GM19463 (cell line): ENCODE data around the gene ATP11A.
"Not testable (repeated sequence)": the region's sequence is repeated elsewhere in the genome, so short reads cannot be mapped to it uniquely, and the experiment has no call there.

Source experiments
- ATAC-seq: cut with Tn5 transposase; IDR thresholded peaks from one replicate; pipeline ENCODE4 v1.9.1; 2021; ENCODE audit warnings: mild to moderate bottlenecking, moderate library complexity; ENCODE audit not compliant: unreplicated experiment

The ATP11A gene

GRCh38 chr13:112791663-112792440 is 102.0 kb downstream of the ATP11A start:
- ATAC-seq = no peak

DNA sequence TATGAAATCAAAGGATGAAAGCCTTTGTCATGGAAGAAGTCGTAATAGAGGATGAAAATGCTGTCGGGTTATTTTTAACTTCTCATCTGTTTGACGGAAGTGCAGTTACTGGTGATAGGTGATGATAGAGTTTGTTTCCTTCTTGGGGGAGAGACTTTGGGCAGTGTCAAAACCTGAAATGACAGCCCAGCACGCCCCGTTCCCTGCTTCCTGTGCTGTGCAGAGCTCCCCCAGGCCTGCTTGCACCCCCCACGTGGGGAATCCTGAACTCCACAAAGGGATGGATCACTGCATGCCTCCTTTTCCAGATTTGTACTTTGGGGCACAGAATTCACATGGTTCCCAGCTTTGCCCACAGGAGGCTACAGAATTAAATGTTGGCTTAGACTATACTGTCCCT is 102.7 kb downstream of the ATP11A start:
- no peak for ATAC-seq

GRCh38 chr13:112793545-112794445 is 104.0 kb downstream of the ATP11A start:
- no peak for ATAC-seq

DNA sequence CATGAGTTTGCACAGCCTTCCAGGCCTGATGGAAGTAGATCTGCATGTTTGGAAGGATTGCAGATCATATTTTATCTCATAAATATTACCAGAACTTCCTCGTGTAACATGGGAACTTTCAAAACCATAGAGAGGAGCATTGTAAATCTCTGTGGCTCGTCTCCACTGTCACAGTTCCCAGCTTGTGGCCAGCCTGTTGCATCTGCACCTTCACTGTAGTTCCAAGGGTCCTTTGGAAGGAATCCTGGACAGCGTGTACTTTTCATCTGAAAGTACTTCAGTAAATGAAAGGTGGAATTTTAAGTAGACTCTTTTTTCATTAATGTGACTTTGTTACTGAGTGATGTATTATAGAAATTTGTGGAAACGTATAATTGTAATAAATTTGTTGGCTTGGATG is 105.4 kb downstream of the ATP11A start:
- ATAC-seq = no peak

DNA sequence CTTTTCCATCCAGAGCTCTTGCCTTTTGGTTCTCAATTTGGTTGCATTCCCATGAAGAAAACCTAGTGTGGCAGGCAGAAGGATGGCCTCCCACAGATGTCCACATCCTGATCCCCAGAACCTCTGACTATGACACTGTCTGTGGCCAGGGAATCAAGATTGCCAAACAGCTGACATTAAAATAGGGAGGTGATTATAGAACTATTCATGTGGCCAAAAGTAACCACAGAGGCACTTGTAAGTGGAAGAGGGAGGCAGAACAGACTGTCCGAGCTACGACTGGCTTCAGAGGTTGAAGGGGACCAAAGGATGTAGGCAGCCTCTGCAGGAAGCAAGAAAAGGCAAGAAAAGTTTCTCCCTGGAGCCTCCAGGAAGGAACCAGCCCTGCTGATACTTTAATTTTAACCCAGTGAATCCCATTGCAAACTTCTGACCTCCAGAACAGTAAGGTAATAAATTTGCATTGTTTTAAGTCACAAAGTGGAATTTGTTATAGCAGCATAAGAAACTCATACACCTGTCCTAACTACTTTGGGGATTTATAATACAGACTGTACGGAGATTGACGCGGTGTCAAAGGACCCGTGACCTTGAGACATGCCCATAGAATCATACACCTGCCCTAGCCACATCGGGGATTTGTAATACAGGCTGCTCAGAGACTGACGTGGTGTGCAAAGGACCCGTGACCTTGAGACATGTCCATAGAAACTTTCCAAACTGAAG is 106.5 kb downstream of the ATP11A start:
- no peak for ATAC-seq

GRCh38 chr13:112799394-112799793 is 109.6 kb downstream of the ATP11A start:
- ATAC-seq = no peak

GRCh38 chr13:112800057-112800456 is 110.2 kb downstream of the ATP11A start:
- no peak for ATAC-seq

GRCh38 chr13:112800807-112801206 is 111.0 kb downstream of the ATP11A start:
- ATAC-seq = not testable (repeated sequence)

- ATAC-seq = peak; percentile 61
Observed at GRCh38 chr13:112802802-112803195, 113.0 kb downstream of the ATP11A start.

DNA sequence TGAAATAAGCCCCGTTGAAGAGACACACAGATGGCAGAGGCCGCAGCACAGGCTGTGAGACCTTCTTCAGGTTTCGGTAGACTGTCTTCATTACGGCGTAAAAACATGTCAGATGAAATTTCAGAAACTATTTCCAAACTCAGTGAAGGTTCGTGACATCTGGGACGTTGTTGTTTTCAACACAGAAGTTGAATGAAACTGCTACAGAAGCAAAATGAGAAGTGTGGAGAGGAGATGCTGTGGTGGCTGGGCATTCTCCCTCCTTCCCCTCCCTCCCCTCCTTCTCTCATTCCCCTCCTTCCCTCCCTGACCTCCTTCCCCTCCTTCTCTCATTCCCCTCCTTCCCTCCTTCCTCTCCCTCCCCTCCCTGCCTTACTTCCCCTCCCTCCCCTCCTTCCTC is 113.6 kb downstream of the ATP11A start:
- ATAC-seq = peak; percentile 32

- ATAC-seq = no peak
Observed at GRCh38 chr13:112804374-112804773, 114.5 kb downstream of the ATP11A start.

- no peak for ATAC-seq
Observed at GRCh38 chr13:112806739-112807652, 117.2 kb downstream of the ATP11A start.

- ATAC-seq = no peak
Observed at GRCh38 chr13:112807653-112808376, 118.0 kb downstream of the ATP11A start.

- no peak for ATAC-seq
Observed at GRCh38 chr13:112808377-112809140, 118.7 kb downstream of the ATP11A start.

DNA sequence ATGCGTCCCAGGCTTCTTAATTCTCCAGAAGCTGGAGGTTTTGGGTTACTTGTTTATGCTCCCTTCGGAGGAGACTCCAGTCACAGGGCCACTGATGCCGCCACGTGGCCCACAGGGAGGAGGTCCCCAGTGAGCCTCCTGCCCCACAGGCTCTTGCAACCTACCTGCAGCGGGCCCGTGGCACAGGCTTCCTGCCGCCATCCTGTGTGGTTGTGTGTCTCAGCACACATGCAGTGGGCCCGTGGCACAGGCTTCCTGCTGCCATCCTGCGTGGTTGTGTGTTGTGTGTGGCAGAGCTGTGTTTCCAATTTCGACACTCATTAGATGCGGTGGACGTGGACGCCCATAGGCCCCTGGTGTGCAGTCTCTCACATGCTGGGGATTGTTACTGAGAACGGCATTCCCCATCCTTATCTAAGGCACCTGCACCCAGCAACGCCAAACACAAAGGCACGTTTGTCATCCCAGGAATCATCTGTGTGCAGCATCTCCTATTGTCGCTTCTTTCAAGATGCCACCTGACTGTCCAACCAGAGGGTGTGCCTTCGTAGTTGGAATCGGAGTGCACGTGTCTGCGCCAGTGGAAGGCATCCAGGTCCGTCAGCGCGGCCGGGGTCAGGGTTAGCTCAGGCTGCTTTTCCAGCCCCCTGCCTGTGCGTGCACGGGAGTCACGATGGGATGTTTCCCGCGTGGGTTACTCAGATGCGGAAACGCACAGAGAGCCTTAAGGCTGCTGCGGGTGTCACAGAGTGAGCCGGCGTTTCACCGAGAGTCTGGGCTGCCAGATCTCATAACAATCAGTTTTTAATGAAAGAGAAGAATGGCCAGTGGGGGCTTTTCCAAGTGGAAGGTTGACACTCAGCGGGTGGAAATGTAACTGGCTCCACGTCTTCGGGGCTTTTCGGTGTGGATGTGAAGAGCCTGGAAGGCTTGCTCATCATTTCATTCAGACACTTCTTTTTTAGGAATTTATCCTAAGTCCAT is 119.8 kb downstream of the ATP11A start:
- no peak for ATAC-seq

GRCh38 chr13:112810608-112811007 is 120.8 kb downstream of the ATP11A start:
- no peak for ATAC-seq

GRCh38 chr13:112812306-112813055 is 122.6 kb downstream of the ATP11A start:
- no peak for ATAC-seq
